Measurements from ENCODE around the gene TPD52L3.

TPD52L3 gene

GRCh38 chr9:6307551-6308096, 20.6 kb upstream of the TPD52L3 start:
- TF ChIP-seq RAD21 (IDR thresholded peaks at IDR 0.05; ENCODE audit: low read depth) (no peak), EP300 (IDR thresholded peaks at IDR 0.05; ENCODE audit: borderline replicate concordance) (no peak), TAF1 (IDR thresholded peaks at IDR 0.05; ENCODE audit: low read depth) (no peak), YY1 (IDR thresholded peaks at IDR 0.05; ENCODE audit: low read depth) (no peak), CREB1 (IDR thresholded peaks at IDR 0.05; ENCODE audit: low read depth) (no peak), EGR1 (IDR thresholded peaks at IDR 0.05) (no peak), TCF12 (IDR thresholded peaks at IDR 0.05; ENCODE audit: low read depth) (no peak), CEBPB (IDR thresholded peaks at IDR 0.05) (no peak), TEAD4 (IDR thresholded peaks at IDR 0.05) (no peak), USF1 (IDR thresholded peaks at IDR 0.05) (no peak), NFIC (IDR thresholded peaks at IDR 0.05) (no peak), REST (IDR thresholded peaks at IDR 0.05; ENCODE audit: low read depth) (no peak), FOXM1 (IDR thresholded peaks at IDR 0.05; ENCODE audit: borderline replicate concordance, low read depth) (no peak), ZBTB7A (IDR thresholded peaks at IDR 0.05; ENCODE audit: low read depth) (no peak), MAX (IDR thresholded peaks at IDR 0.05) (no peak)

- TF ChIP-seq NFIC (IDR thresholded peaks at IDR 0.05) (no peak), REST (IDR thresholded peaks at IDR 0.05; ENCODE audit: low read depth) (peak; percentile 80), TAF1 (IDR thresholded peaks at IDR 0.05; ENCODE audit: low read depth) (no peak)
These were observed 2.9 kb downstream of the TPD52L3 start for GRCh38 chr9:6330958-6331634.

- no peak for TF ChIP-seq NFIC (IDR thresholded peaks at IDR 0.05)
- TF ChIP-seq CREB1 (IDR thresholded peaks at IDR 0.05; ENCODE audit: low read depth), result no peak
- no peak for TF ChIP-seq MAX (IDR thresholded peaks at IDR 0.05)
- TF ChIP-seq YY1 (IDR thresholded peaks at IDR 0.05; ENCODE audit: low read depth), result no peak
- TF ChIP-seq FOXM1 (IDR thresholded peaks at IDR 0.05; ENCODE audit: borderline replicate concordance, low read depth), result no peak
- TF ChIP-seq REST (IDR thresholded peaks at IDR 0.05; ENCODE audit: low read depth), result no peak
- no peak for TF ChIP-seq TEAD4 (IDR thresholded peaks at IDR 0.05)
- no peak for TF ChIP-seq RAD21 (IDR thresholded peaks at IDR 0.05; ENCODE audit: low read depth)
- TF ChIP-seq CEBPB (IDR thresholded peaks at IDR 0.05), result no peak
- TF ChIP-seq EGR1 (IDR thresholded peaks at IDR 0.05), result no peak
These were observed 6.1 kb downstream of the TPD52L3 start for GRCh38 chr9:6334305-6334704.

GRCh38 chr9:6348766-6349165, 20.6 kb downstream of the TPD52L3 start:
- TF ChIP-seq NFIC (IDR thresholded peaks at IDR 0.05) (no peak), YY1 (IDR thresholded peaks at IDR 0.05; ENCODE audit: low read depth) (no peak), RAD21 (IDR thresholded peaks at IDR 0.05; ENCODE audit: low read depth) (no peak), EGR1 (IDR thresholded peaks at IDR 0.05) (no peak), EP300 (IDR thresholded peaks at IDR 0.05; ENCODE audit: borderline replicate concordance) (no peak), TAF1 (IDR thresholded peaks at IDR 0.05; ENCODE audit: low read depth) (no peak), USF1 (IDR thresholded peaks at IDR 0.05) (no peak), TCF12 (IDR thresholded peaks at IDR 0.05; ENCODE audit: low read depth) (no peak), ZBTB7A (IDR thresholded peaks at IDR 0.05; ENCODE audit: low read depth) (no peak), FOXM1 (IDR thresholded peaks at IDR 0.05; ENCODE audit: borderline replicate concordance, low read depth) (no peak), CREB1 (IDR thresholded peaks at IDR 0.05; ENCODE audit: low read depth) (no peak), REST (IDR thresholded peaks at IDR 0.05; ENCODE audit: low read depth) (no peak), MAX (IDR thresholded peaks at IDR 0.05) (no peak)
